Endothelial cell of hepatic sinusoid (primary cell): ENCODE data around the gene GADL1.

ENCODE experiments used
- in situ Hi-C: cut with HindIII; loops from 2 replicates; pipeline ENCODE4 v1.10.0; 2017; ENCODE audit warnings: low sequenced_read_pairs

Gene GADL1

GRCh38 chr3:30685267-30685667, 209.2 kb downstream of the GADL1 start:
- in situ Hi-C loops: loop anchor here (10.0 kb wide), 1 partner anchor 190 kb away; no protein-coding TSS in a partner anchor

DNA sequence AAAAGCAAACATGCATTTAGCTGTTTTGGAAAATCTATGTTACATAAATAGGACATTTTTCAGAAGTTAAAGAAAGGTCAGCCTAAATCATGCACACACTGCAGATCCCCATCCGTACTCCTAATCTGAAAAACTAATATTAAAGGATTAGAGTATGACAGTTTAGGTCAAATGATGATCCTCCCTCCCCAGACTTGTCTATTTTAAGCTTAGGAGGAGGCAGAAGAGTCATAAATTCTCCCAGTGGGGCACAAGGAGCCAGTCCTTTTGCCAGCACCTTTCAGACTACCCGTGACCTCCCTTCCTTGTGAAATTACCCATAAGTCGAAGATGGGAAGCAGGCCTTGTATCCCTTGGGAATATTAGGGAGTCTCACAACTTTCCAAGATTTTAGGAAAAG, 210.1 kb downstream of the GADL1 start:
- in situ Hi-C loops: loop anchor here (10.0 kb wide), 1 partner anchor 190 kb away; no protein-coding TSS in a partner anchor

- in situ Hi-C loops: loop anchor here (10.0 kb wide), 1 partner anchor 189 kb away; no protein-coding TSS in a partner anchor
Observed at GRCh38 chr3:30683769-30684168, 210.7 kb downstream of the GADL1 start.

- in situ Hi-C loops: loop anchor here (10.0 kb wide), 1 partner anchor 188 kb away; no protein-coding TSS in a partner anchor
Observed at GRCh38 chr3:30682434-30683155, 211.9 kb downstream of the GADL1 start.

DNA sequence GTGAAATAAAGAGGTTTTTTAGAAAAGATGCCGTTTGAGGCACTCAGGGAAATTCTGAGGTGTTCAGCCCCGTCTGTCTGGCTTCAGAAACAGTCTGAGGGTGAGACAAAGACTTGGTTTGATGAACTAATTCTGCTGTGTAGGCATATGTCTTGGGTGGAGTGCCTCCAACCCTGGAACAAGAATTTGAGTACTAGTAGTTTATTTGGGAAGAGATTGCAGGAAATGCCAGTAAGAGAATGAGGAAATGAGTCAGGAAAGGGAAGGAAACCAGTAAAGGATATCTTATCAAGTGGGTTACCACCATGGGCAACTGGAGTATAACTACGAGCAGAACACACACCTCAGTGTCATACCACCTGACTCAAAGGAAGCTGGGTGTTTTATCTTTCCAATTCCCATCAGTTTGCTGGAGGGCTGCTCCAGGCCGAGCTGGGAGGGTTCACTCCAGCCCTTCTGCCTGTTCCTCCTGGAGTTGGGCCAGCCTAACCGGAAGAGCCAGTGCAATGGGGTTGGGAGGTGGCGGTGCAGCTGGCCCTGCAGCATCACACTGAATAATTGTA, 212.7 kb downstream of the GADL1 start:
- in situ Hi-C loops: loop anchor here (10.0 kb wide), 1 partner anchor 187 kb away; no protein-coding TSS in a partner anchor

DNA sequence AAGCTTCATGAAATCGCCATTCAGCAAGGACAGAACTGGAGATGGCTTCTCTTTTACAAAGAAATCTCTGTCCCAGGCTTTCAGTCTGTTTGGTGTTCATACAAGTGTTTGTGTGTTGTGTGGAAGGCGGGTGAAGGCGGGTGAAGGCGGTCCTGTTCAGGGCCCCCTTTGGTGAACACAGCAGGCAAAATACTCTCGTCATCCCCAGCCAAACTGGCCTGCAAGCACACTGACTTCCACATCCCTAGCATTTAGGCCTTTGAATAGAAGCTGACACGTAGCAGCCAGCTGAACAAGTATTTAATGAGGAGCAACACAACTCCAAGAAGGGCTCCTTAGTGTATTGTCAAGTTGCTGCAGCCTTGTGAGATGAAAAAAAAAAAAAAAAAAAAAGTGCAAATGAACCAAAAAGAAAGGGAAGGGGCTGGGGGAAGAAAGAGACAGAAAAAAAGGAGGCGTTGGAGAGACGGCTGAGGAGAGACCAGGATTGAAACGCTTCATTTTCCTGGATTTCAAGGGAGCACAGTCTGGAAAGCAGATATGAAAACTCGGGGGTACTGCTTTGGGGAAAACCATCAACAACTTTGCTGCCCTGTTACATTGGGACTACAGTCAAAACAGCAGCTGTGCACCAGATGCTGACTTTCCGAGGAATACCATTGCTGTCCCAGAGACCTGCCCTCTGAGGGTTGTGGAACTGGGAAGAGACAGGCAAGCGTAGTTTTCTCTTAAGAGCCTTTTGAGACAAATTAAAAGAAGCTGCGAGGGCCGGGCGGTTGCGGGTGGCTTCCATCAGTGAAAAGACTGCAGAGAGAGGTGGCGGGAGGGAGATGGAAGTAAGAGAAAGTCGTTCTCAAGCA, 213.4 kb downstream of the GADL1 start:
- in situ Hi-C loops: loop anchor here (10.0 kb wide), 1 partner anchor 186 kb away; no protein-coding TSS in a partner anchor

DNA sequence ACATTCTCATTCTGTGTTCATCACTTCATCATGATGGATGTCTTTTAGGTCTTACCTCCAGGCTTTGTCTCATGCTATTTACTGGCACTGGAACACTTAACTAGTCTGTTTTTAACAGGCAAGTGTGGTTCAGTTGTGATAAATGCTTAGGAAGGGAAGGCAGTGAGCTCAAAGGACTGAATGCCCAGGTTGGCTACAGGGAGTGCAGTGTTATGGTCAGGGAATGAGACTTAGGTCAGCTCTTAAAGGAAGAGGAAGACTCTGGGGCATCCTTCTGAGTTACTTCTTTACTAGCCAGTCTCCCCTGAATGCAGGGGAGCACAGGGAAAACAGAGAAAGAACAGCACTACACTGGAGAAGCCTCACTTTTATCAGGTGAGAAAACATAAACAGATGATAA, 215.4 kb downstream of the GADL1 start:
- in situ Hi-C loops: no loop called here

- in situ Hi-C loops: no loop called here
Observed at GRCh38 chr3:30677347-30677685, 217.1 kb downstream of the GADL1 start.

DNA sequence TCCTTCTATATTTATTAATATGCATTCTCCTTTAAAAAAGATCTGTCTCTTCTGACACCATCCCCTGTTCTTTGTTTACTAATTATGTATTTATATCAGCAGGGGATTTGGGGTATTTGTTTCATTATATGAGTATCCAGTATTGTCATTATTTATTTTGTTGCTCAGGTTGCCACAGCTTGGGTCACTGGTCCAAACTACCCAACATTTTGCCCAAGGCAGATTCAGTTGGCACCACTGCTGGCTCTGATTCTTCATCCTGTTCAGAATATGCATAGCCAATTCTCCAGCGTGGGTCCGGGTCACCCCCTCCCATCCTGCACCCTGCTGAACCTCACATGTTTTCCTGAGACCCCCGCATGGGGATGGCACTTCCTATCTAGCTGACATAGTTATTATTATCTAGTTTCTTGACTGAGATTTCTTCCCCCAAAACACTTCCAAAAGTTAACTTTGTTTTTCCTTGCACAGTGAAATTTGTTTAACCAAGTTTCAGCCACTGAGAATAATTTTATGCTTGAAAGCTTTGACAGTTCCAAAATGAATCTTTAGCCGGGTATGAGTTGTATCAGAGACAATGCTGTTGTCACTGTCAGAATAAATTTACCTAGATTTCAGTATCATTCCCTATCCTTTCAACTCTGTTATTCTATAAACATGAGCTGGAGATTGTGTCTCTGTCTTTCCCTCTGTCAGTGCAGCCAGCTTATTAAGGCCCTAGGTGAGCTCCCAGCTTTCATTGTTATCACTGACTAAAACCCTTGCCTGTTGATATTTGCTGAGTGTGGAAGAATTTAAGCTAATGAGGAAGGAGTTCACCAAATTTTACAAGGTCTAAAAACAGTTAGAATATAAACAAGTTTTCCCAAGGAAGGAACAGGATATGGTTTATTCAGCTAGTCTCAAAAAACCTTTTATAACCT, 217.8 kb downstream of the GADL1 start:
- in situ Hi-C loops: no loop called here
